ENCODE results near the gene ATF5. TPM values are rescaled to one million over a fixed set of nuclear protein-coding genes. Genes with fewer than 3 reads are reported as not detected.

The ATF5 gene
- total and polyA plus RNA-seq, 2 of the 8 experiments (the other 6 are each of a cell fraction or from before 2014, with no cell fraction given), result 6.2 to 13.1 TPM

DNA sequence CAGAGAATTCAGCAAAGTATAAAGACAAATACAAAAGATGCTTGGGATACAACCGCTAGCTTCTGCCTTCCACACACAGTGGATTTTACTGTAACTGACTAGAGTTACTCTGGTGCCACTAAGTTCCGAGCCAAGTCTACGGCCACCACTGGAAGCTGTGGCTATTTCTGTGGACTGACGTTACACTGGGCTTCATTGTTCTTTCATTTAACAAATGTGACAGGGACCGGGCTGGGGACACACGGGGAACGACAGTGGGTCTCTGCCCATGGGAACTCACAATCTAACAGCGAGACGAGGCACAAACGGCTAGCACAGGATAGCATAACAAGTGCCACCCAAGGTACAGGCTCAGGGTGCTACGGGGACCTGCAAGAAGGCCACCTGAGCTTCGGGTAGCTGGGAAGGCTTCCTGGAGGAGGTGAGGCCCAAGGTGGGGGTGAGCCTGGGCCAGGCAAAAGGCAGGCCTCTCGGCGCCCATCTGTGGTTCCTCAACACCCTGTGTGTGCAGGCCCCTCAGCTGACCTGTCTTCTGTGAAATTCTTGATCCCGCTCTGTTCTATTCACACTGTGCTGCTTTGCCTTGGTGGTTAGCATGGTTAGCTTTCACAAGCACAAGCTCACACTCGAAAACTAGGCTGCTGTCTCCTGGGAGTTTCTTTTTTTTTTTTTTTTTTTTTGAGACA, 22.0 kb upstream of the ATF5 start (continued):
- TF ChIP-seq CHD7 (IDR thresholded peaks at IDR 0.05; ENCODE audit: insufficient replicate concordance, low read length), result no peak

All from H1 (cell line).